ENCODE measurements around the gene KCNC4.

KCNC4 gene

GRCh38 chr1:110223127-110223526 is 13.0 kb downstream of the KCNC4 start:
- DNase-seq (ENCODE audit: low read depth, low spot score): no peak
- Histone ChIP-seq H3K4me3 (ENCODE audit: low read length) (no peak overlapping the region), H3K27ac (ENCODE audit: low read length) (no peak overlapping the region), H3K4me1 (ENCODE audit: control insufficient read depth, insufficient read depth, low read length) (no peaks in the 10 kb centered on the region), H3K36me3 (ENCODE audit: control insufficient read depth, insufficient read depth, low read length) (0 out of 2 replicates have a peak, but pooled peaks cover 2% of the 10 kb centered on the region), H3K9me3 (ENCODE audit: control insufficient read depth, insufficient read depth, low read length) (no peaks in the 10 kb centered on the region), H3K27me3 (ENCODE audit: control insufficient read depth, insufficient read depth, low read length) (no peaks in the 10 kb centered on the region)
- WGBS (ENCODE audit: insufficient coverage, insufficient read length): no CpG with 5 or more reads among the region's 27 CpGs

DNA sequence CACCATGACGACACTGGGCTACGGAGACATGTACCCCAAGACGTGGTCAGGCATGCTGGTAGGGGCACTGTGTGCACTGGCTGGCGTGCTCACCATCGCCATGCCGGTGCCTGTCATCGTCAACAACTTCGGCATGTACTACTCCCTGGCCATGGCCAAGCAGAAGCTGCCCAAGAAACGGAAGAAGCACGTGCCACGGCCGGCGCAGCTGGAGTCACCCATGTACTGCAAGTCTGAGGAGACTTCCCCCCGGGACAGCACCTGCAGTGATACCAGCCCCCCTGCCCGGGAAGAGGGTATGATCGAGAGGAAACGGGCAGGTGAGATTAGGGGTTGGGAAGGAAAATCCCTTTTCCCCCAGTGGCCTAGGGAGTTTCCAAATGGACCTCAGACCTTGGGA is 13.5 kb downstream of the KCNC4 start:
- Histone ChIP-seq H3K27me3 (ENCODE audit: control insufficient read depth, insufficient read depth, low read length) (no peaks in the 10 kb centered on the region), H3K9me3 (ENCODE audit: control insufficient read depth, insufficient read depth, low read length) (no peaks in the 10 kb centered on the region), H3K4me1 (ENCODE audit: control insufficient read depth, insufficient read depth, low read length) (no peaks in the 10 kb centered on the region), H3K36me3 (ENCODE audit: control insufficient read depth, insufficient read depth, low read length) (0 out of 2 replicates have a peak, but pooled peaks cover 2% of the 10 kb centered on the region), H3K27ac (ENCODE audit: low read length) (no peak overlapping the region), H3K4me3 (ENCODE audit: low read length) (no peak overlapping the region)
- DNase-seq (ENCODE audit: low read depth, low spot score): no peak
- WGBS (ENCODE audit: insufficient coverage, insufficient read length): no CpG with 5 or more reads among the region's 17 CpGs

- Histone ChIP-seq H3K4me3 (ENCODE audit: low read length) (no peak overlapping the region), H3K4me1 (ENCODE audit: control insufficient read depth, insufficient read depth, low read length) (0 out of 2 replicates have a peak, but pooled peaks cover 1% of the 10 kb centered on the region), H3K27ac (ENCODE audit: low read length) (no peak overlapping the region), H3K27me3 (ENCODE audit: control insufficient read depth, insufficient read depth, low read length) (no peaks in the 10 kb centered on the region), H3K9me3 (ENCODE audit: control insufficient read depth, insufficient read depth, low read length) (no peaks in the 10 kb centered on the region), H3K36me3 (ENCODE audit: control insufficient read depth, insufficient read depth, low read length) (0 out of 2 replicates have a peak, but pooled peaks cover 2% of the 10 kb centered on the region)
- no CpG with 5 or more reads among the region's 8 CpGs for WGBS (ENCODE audit: insufficient coverage, insufficient read length)
- no peak for DNase-seq (ENCODE audit: low read depth, low spot score)
These were observed 14.3 kb downstream of the KCNC4 start for GRCh38 chr1:110224240-110224995.

- Histone ChIP-seq H3K4me1 (ENCODE audit: control insufficient read depth, insufficient read depth, low read length) (0 out of 2 replicates have a peak, but pooled peaks cover 1% of the 10 kb centered on the region), H3K27me3 (ENCODE audit: control insufficient read depth, insufficient read depth, low read length) (no peaks in the 10 kb centered on the region), H3K27ac (ENCODE audit: low read length) (no peak overlapping the region), H3K4me3 (ENCODE audit: low read length) (no peak overlapping the region), H3K36me3 (ENCODE audit: control insufficient read depth, insufficient read depth, low read length) (peaks cover 2% of the 10 kb centered on the region; the same call in 1 of the 2 replicates), H3K9me3 (ENCODE audit: control insufficient read depth, insufficient read depth, low read length) (no peaks in the 10 kb centered on the region)
- no peak for DNase-seq (ENCODE audit: low read depth, low spot score)
- no CpG with 5 or more reads among the region's 7 CpGs for WGBS (ENCODE audit: insufficient coverage, insufficient read length)
These were observed 15.1 kb downstream of the KCNC4 start for GRCh38 chr1:110225212-110225611.

- DNase-seq (ENCODE audit: low read depth, low spot score): no peak
- Histone ChIP-seq H3K4me3 (ENCODE audit: low read length) (no peak overlapping the region), H3K4me1 (ENCODE audit: control insufficient read depth, insufficient read depth, low read length) (0 out of 2 replicates have a peak, but pooled peaks cover 1% of the 10 kb centered on the region), H3K36me3 (ENCODE audit: control insufficient read depth, insufficient read depth, low read length) (peaks cover 2% of the 10 kb centered on the region; the same call in 1 of the 2 replicates), H3K27me3 (ENCODE audit: control insufficient read depth, insufficient read depth, low read length) (no peaks in the 10 kb centered on the region), H3K9me3 (ENCODE audit: control insufficient read depth, insufficient read depth, low read length) (no peaks in the 10 kb centered on the region), H3K27ac (ENCODE audit: low read length) (no peak overlapping the region)
- no CpG with 5 or more reads among the region's 18 CpGs for WGBS (ENCODE audit: insufficient coverage, insufficient read length)
These were observed 15.8 kb downstream of the KCNC4 start for GRCh38 chr1:110225756-110226404.

- DNase-seq (ENCODE audit: low read depth, low spot score): no peak
- WGBS (ENCODE audit: insufficient coverage, insufficient read length): no CpG with 5 or more reads among the region's 12 CpGs
- Histone ChIP-seq H3K4me3 (ENCODE audit: low read length) (no peak overlapping the region), H3K27me3 (ENCODE audit: control insufficient read depth, insufficient read depth, low read length) (no peaks in the 10 kb centered on the region), H3K4me1 (ENCODE audit: control insufficient read depth, insufficient read depth, low read length) (0 out of 2 replicates have a peak, but pooled peaks cover 1% of the 10 kb centered on the region), H3K27ac (ENCODE audit: low read length) (no peak overlapping the region), H3K36me3 (ENCODE audit: control insufficient read depth, insufficient read depth, low read length) (peaks cover 2% of the 10 kb centered on the region; the same call in 1 of the 2 replicates), H3K9me3 (ENCODE audit: control insufficient read depth, insufficient read depth, low read length) (no peaks in the 10 kb centered on the region)
These were observed 17.7 kb downstream of the KCNC4 start for GRCh38 chr1:110227774-110228173.

- Histone ChIP-seq H3K27ac (ENCODE audit: low read length) (no peak overlapping the region), H3K36me3 (ENCODE audit: control insufficient read depth, insufficient read depth, low read length) (peaks cover 2% of the 10 kb centered on the region; the same call in 1 of the 2 replicates), H3K4me1 (ENCODE audit: control insufficient read depth, insufficient read depth, low read length) (0 out of 2 replicates have a peak, but pooled peaks cover 1% of the 10 kb centered on the region), H3K9me3 (ENCODE audit: control insufficient read depth, insufficient read depth, low read length) (no peaks in the 10 kb centered on the region), H3K4me3 (ENCODE audit: low read length) (no peak overlapping the region), H3K27me3 (ENCODE audit: control insufficient read depth, insufficient read depth, low read length) (no peaks in the 10 kb centered on the region)
- no peak for DNase-seq (ENCODE audit: low read depth, low spot score)
- WGBS (ENCODE audit: insufficient coverage, insufficient read length): no CpG with 5 or more reads among the region's 12 CpGs
These were observed 18.3 kb downstream of the KCNC4 start for GRCh38 chr1:110228381-110228780.

GRCh38 chr1:110228869-110229268 is 18.8 kb downstream of the KCNC4 start:
- DNase-seq (ENCODE audit: low read depth, low spot score): no peak
- Histone ChIP-seq H3K27ac (ENCODE audit: low read length) (no peak overlapping the region), H3K4me3 (ENCODE audit: low read length) (no peak overlapping the region), H3K4me1 (ENCODE audit: control insufficient read depth, insufficient read depth, low read length) (0 out of 2 replicates have a peak, but pooled peaks cover 3% of the 10 kb centered on the region), H3K36me3 (ENCODE audit: control insufficient read depth, insufficient read depth, low read length) (no peaks in the 10 kb centered on the region; the same call in 1 of the 2 replicates), H3K9me3 (ENCODE audit: control insufficient read depth, insufficient read depth, low read length) (no peaks in the 10 kb centered on the region), H3K27me3 (ENCODE audit: control insufficient read depth, insufficient read depth, low read length) (no peaks in the 10 kb centered on the region)
- WGBS (ENCODE audit: insufficient coverage, insufficient read length): no CpG with 5 or more reads among the region's 9 CpGs

GRCh38 chr1:110229348-110230001 is 19.4 kb downstream of the KCNC4 start:
- Histone ChIP-seq H3K9me3 (ENCODE audit: control insufficient read depth, insufficient read depth, low read length) (no peaks in the 10 kb centered on the region), H3K4me1 (ENCODE audit: control insufficient read depth, insufficient read depth, low read length) (0 out of 2 replicates have a peak, but pooled peaks cover 4% of the 10 kb centered on the region), H3K27ac (ENCODE audit: low read length) (no peak overlapping the region), H3K4me3 (ENCODE audit: low read length) (no peak overlapping the region), H3K36me3 (ENCODE audit: control insufficient read depth, insufficient read depth, low read length) (no peaks in the 10 kb centered on the region; the same call in 1 of the 2 replicates), H3K27me3 (ENCODE audit: control insufficient read depth, insufficient read depth, low read length) (no peaks in the 10 kb centered on the region)
- DNase-seq (ENCODE audit: low read depth, low spot score): no peak
- no CpG with 5 or more reads among the region's 21 CpGs for WGBS (ENCODE audit: insufficient coverage, insufficient read length)

All from iPS DF 6.9 (cell line).